SK-N-MC (cell line): ENCODE measurements around the gene MCM6.

Experiments used
- EZH2 ChIP-seq: fragments of 200-600 bp; sonication (generic); IDR thresholded peaks from one replicate; pipeline ENCODE4 v1.6.1; 2017; ENCODE audit warnings: antibody characterized with exemption
- FOXP2 ChIP-seq: optimal IDR thresholded peaks from 2 replicates; pipeline ENCODE3; 2011; ENCODE audit warnings: mild to moderate bottlenecking, moderate library complexity; ENCODE audit not compliant: insufficient read depth; ENCODE audit errors: extremely low read length, control extremely low read depth
- POLR2AphosphoS5 ChIP-seq: IDR thresholded peaks from 2 replicates; pipeline ENCODE4 v1.6.1; 2012; ENCODE audit warnings: mild to moderate bottlenecking, low read depth, low read length, borderline replicate concordance

DNA sequence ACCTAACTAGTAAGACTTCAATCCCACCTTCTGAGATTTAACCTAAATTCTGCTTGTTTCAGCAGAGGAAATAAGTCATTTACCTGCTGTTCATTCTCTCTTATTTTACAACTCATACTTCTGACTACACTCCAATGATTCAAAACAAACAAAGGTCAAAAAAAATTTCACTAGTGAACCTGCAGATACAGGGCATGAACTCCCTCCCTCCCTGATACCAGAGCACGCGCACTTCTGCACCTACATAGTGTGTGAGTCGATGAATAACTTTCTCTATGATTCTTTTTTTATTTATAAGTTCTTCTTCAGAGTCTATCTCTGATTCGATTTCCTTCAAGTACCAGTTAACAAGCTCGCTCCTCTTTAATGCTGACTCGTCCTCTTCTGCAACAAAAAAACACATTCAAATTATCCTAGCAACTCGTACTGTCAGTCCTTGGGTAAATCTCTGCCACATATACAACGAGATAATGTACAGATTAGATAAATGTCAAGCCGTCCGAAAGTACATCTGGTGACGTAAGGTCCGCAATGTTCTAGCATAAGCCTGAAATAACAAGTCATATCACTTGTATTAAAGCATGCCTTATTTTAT is 31.8 kb downstream of the MCM6 start:
- TF ChIP-seq POLR2AphosphoS5 (no peak), EZH2 (no peak), FOXP2 (no peak)
